GM19351 (cell line): Measurements from ENCODE around the gene PAK5.

Source experiments
- ATAC-seq: cut with Tn5 transposase; IDR thresholded peaks from one replicate; pipeline ENCODE4 v1.9.1; 2021; ENCODE audit warnings: mild to moderate bottlenecking, moderate library complexity; ENCODE audit not compliant: unreplicated experiment

Gene PAK5

DNA sequence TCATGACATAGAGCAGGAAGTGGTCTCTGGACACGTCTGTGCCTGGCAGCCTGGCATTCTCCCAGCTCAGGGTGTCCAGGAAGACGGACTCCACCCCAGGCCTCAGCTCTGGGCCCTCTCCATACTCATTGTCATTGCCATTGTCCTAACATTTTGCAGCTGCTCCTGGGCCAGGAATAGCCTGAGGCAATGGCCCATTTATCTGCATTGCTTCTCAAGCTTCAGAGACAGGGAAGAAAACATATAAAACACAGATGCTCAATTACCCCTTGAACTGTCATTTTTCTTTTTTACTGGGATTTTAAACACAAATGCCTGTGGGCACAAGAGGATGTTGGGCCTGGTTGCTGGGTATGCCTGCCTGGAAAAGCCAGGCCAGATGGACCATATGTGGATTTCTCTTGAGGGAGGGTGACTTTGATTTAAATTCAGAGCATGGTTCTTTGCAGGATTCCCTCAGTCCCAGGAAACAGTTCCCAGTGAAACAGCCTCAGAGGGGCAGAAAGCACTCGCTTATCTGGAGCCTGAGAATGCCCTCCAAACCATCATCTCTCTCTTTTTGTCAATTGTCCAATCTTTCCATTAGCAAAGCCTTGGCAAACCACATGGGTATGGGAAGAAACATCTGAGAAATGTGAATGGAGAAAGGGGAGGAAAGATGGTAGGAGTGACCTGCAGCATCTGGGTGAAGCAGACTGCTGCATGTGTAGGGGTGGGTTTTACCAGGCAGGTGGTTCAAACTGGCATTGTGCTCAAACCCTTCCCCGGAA lies 306.6 kb downstream of the PAK5 start:
- ATAC-seq: no peak

DNA sequence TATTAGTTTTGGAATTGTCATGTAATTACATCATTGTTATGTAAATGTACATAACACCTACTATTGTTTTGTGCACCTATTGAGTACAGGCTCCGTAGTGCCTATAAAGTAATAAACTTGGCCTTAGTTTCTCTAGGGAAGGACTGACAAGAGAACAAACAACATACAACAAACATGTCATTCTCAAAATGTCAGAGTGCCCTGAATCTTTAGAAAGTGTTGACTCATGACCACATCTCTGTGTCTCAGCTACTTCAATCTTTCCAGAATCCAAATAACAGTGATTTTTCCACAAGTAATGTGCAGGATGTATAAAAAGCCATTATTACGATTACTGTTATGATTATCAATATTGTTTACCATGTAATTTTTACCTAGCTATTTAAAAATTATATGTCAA lies 307.3 kb downstream of the PAK5 start:
- ATAC-seq: no peak

DNA sequence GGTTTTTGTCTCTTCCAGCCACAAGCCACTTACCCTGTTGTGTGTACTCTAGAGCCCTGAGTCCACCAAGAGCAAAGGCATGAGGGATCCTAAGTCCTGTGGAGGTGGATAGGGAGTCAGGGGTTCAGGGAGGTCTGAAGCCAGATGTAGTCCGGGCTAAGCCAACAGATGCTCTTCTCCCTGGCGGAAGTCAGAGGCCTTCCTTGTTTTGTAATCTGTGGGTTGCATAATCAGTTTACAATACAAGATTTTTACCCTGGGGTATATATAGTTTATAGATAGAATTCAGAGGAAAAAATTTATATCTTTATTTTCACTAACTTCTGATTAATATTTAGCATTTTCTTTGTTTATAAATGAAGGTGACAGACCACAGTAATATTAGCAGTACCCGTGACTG lies 315.2 kb downstream of the PAK5 start:
- ATAC-seq: no peak

DNA sequence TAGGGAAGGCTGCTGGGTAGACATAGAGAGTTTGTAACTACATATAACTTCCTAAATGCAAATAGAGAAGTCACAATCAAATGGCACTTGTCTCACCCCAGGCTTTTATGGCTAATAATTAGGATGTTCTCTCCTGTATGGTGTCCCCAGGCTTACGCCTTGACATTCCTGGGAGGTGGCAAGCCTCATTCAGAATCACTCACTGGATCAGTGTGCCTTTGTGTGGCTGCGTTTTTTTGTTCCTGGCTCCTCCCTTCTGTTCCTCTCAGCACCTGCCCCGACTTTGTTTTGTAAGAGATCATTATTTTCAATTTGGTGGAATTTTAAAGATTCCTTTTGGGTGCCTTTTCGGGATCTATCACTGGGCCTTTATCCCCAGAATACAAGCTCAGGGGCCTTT lies 318.8 kb downstream of the PAK5 start:
- ATAC-seq: no peak

DNA sequence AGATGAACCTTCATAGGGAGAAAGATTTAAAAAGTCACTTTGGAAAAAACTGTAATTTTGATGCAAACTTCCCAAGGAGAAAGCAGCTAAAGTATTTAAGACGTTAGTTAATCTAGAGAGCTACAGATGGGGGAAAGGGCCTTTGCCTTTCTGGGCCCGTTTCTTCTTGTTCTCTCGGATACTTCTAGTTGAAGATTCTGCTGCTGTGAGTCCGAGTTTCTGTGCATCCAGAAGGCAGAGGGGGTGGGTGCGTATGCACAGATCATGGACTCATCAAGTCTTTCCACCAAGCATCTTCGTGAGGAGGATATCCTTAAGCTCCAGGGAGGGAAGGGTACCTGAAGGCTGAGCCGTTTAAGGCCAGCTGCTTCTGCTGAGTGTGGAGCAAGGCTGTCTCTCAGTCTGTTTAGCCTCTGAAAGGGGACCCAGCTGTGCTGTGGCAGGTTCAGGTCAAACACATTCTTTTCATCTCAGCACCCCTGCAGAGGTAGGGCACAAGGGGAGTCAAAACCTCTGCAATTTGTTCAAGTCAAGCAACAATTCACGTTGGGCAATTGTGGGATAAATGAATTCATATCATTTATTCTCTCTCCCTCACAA lies 320.2 kb downstream of the PAK5 start:
- no peak for ATAC-seq

DNA sequence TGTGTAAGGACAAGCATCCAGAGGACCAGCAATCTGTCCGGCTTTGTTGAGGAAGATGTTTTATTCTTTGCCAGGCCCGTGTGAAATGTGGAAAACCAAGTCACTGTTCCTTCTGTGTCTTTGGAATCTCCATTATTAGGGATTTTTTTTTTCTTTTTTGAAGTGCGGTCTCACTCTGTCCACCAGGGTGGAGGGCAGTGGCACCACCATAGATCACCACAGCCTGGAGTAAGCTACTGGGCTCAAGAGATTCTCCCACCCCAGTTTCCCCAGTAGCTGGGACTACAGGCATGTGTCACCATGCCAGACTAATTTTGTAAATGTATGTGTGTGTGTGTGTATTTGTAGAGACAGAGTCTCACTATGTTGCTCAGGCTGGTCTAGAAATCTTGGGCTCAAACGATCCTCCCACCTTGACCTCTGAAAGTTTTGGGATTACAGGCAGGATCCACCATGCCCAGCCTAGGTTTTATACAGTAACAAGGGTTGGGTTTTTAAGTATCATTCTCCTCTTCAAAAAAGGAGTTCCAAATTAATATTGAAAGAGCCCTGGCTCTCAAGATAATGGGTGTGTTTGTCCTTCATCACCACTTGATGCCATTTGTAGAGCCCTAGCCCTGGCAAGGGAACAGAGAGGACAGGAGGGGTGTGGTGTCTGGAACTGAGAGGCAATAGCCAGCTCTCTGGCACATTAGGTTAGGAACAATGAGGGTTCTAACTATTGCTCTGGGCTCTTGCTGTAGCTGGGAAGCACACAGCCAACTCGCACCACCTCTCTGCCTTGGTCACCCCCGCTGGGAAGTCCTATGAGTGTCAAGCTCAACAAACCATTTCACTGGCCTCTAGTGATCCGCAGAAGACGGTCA lies 321.3 kb downstream of the PAK5 start:
- ATAC-seq: no peak

DNA sequence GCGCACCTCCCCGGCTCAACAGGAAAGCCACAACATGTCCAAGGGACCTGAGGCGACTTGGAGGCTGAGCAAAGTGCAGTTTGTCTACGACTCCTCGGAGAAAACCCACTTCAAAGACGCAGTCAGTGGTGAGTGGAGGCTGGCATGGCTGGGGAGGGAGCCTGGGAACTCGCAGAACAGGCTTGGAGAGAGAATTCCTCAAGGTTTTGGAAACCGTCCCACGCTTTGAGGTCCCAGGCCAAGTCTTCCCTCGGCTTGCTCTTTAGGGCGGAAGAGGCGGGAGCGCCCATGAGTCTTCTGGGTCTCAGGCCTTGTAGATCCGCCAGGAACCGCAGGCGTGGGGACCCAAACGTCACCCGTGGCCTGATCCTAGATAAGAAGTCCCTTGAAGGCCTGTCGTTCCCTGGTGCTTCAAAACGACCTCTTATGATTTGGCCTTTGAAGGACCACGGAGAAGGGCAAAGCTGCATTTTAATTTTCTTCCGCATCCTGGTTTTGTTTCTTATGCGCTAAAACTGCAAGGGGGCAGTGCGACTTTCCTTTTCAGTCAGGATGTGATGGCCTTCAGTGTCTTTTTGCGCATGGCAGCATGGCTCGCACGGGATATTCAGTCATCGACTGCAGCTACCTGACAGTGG lies 322.5 kb downstream of the PAK5 start:
- ATAC-seq: no peak

DNA sequence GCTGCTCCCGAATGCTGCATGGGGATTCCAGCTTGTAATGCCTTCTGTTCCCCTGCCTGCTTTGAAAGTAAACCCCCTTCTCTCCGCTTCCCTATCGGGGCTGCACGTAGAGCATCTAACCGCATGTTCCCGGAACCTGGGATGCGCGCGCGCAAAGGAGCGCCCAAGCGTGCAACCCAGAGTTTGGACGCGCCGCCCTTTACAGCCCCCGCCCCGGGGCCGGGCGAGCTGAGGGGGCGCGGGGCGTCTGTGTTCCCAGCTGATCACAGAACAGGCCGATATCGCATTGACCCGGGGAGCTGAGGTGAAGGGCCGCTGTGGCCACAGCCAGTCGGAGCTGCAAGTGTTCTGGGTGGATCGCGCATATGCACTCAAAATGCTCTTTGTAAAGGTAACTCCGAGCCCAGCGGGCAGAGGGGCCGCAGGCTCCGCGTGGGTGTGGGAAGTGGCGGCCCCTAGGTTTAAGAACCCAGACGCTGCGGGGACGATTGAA lies 323.1 kb downstream of the PAK5 start:
- ATAC-seq: no peak

DNA sequence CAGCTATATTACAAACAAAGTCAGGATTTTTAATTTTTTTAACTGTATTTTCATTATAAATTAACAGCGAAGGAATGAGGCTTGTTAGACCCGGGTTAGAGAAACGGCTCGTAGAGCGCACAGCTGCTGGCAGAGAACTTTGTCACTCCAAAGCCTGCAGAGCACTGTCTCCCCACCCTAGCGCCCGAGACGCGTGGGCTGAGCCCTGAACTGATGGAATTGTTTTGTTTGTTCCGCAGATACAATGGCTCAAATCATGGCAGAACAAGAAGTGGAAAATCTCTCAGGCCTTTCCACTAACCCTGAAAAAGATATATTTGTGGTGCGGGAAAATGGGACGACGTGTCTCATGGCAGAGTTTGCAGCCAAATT lies 323.7 kb downstream of the PAK5 start:
- no peak for ATAC-seq

DNA sequence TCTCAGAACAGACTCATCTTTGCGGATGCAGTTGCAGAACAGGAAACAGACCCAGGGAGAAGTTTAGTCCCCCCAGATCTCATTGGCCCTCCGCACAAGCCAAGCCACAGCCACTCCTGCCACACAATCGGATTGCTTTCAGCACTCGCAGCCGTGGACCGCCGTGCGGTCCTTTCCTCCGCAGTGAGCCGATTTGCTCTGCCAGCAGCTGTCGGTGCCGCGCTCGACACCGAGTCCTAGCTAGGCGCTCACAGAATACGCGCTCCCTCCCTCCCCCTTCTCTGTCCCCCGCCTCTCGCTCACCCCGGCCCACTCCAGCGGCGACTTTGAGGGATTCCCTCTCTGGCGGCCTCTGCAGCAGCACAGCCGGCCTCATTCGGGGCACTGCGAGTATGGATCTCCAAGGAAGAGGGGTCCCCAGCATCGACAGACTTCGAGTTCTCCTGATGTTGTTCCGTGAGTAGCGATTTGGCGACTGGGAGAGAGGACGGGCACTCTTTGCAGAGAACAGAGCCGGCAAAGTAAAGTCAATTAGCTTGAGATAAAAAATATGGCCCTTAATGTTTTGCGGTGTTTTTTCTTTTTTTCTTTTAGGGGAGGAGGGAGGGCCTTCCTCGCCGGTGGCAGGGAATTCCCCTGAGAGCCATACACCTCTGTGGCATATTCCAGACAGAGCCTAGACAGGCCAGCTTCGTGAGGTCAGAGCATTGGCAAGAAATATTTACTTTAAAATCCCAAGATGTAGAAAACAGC lies 324.2 kb downstream of the PAK5 start, which contains the start of gene LAMP5:
Gene LAMP5, plus strand, starts transcription at position 130 of the 753 bp plus-strand sequence. Its CDS starts 263 bp downstream, at position 393.
- no peak for ATAC-seq

DNA sequence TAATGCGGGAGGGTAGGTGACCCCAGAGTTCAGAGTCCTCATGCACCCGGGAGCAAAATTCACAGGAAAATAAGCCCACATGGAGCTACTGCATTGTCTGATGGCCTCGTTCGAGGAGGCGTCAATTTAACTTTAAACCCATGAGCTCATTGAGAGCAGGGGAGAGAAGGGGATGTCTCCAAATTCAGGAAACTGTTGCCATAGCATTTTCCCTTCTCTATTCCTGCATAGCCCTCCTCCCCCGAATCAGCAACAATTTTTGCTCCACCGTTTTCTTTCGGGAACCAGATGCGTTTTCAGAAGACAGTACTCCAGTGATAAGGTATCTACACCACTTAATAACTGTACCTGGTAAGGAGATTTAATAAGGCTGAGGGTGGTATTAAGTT lies 324.8 kb downstream of the PAK5 start:
- ATAC-seq: no peak

DNA sequence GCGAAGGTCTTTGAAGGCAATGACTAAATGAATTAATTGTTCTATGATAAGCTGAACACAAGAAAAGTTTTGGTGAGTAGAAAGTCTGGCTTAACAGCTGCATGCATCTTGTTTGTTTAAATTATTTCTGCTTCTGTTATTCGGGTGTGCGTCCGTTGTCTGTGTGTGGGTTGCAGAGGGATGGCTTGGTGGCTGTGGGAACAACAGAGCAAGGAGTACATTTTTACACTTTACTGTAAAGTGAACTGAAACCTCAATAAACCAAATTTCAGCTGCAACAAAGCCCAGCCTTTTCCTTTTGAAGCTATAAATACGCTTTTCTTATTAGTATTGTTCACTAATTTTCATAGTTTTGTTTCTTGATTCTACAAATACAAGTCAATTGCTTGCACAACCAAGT lies 328.0 kb downstream of the PAK5 start:
- no peak for ATAC-seq

DNA sequence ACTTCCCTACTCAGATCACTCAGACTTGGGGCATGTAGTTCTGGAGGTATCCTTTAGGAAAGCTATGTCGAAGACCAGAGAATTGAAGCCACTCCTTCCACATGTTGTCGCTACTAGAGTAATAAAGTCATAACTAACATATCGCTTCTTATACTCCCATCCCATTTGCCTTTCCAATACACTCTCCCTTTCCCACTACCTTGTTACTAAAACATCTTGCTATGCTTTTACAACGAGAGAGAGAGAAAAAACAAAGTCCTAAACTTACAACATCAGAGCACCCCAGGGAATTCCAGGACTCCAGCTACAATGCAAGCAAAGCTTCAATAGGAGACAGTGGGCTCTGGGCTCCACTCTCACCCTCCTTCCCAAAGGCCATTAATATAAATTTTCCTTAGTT lies 329.6 kb downstream of the PAK5 start:
- ATAC-seq: no peak

DNA sequence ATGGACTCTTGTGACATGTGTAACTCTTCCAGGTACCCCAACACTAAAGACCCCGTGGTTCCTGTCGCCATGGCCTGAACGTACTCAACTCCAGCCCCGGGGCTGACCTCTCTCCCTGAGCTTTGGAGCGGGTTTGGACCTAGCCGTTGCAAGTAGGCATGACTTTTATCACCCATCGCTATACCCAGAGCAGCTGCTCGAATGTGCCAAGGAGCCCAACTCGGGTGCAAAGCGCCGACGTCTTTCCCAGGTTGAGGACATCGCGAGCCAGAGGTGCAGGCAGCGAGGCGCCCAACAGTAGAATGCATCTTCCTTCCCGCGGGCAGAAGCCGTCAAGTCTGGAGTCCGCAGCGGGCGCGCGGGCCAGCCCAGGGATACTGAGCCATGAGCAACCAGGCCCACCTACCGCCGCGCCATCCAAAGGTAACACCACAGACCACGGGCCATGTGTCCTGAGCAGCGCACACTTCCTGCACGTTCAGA lies 330.1 kb downstream of the PAK5 start:
- no peak for ATAC-seq

DNA sequence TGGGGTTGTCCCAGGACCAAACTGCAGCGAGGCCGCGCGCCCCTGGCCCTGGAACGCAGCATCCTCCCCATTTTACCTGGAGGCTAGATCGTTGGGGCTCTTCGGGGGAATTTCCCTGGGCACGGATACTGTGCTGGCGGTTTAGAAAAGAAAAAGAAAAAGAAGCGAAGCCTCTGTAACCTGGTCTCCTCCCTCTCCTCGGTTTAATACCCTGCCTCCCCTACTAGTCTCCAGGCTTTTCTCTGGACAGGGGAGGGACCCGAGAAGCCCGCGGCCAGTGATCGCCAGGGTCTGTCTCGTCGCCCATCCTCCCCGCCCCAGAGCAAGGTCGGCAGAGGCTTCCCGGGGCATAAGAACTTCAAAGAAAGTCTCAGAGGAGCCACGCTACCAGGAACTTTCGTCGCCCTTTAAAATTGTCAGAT lies 330.6 kb downstream of the PAK5 start:
- ATAC-seq: no peak

DNA sequence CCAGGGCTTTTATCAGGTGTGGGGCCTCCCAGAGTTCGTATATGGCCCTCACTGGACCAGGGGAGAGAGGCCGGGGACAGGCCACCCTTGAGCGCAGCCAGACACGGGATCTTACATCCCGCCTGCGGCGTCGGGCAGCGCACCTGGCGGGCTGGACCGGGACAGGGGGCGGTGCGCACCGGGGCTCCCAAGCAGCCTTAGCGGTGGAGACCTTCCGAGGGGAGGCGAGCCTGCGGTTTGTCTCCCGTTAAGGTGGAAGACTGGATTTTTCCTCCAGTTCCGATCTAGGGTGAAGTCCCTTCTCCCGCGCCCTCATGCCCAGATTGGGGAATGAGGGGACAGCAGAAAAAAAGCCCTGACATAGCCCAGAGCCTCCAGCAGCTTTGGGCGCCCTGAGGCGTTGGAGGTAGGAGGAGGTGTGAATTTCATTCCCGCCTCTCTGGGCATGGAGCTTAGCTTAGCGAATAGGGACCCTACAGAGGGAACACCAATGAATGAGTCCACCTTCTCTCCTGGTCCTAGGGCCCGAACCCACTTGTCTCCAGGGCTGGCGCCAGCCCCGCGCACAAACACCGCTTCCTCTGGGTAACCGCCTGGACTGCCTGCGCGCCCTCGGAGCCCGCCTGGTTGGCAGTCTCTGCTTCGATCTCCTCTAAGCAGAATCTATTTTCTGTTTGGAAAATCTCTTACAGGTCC lies 331.2 kb downstream of the PAK5 start:
- ATAC-seq: no peak

DNA sequence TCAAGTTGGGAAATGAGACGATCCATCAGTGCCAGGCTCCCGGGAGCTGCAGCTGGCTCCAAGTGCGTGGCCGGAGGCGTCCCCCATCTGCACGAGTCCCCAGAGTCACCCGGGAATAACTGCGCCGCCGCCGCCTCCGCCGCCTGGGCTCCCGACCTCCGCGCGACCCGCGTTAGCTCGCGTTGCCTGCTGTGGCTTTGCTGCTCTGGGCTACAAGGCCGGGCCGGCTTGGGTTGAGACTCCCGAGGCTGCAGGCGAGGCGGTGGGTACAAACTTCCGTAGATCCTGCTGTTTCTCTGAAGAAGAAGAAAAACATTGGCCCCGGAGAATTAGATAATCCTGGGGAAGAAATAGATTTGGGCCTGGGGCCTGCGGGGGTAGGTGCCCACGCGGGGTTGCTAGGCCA lies 331.9 kb downstream of the PAK5 start:
- ATAC-seq: no peak

DNA sequence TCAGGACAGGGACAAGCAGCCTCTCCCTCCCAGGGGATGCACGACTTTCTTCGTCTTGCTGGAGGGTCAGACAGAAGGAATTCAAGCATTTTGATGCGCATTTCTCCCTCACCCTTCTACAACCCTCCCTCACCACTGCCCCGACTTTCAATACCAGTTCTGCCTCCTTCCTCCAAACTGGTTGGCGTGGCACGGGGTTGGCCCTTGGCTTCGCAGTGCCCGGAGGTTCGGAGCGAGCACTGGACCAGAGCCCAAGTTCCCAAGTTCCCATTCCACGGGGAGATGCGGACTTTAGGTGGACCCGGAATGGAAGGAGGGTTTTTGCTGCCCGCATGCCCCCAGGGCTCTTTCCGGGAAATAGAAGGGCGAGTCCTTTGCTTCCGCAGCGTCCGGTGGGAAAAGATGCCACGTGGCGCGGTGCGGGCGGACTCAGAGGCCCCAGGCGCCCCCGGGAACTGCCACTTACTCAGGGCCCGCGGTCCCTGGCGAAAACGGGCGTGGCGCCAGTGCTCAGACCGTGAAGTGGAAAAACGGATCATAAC lies 332.5 kb downstream of the PAK5 start:
- no peak for ATAC-seq

DNA sequence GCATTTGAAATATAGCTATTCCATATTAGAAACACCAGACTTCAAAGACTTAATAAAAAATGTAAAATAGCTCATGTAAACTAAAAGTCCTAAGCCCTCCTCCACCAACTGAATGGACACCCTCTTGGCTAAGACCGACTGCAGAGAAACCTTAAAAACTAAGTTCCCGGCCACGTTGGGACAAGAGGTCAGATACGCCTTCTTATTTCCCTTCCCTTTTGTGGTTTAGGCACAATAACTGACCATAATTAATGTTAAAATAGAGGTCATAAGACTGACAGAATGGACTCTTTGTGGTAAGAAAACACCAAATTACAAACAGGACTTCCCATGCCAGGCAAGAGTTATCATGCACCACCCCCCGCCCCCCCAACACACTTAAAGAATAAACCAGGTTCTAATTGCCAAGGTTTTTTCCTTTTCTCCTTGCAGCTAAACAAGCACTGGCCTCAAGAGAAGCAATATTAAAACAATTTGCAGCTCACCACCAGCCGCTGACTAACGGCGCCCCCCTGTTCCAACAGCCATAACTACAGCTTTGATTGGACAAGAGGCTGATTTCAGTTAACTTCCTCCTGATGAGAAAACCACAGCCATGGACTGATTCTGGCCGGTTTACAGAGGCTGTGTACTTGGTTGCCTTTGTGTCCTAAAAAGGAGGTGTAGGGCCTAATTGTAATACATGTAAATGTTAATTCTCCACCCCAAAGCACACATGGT lies 335.2 kb downstream of the PAK5 start:
- ATAC-seq: no peak
